Right ventricle myocardium superior (tissue), 1 donor: ENCODE data around the gene GCLM. TPM values are rescaled to one million over a fixed set of nuclear protein-coding genes. Genes with fewer than 3 reads are reported as not detected.
"Not testable (repeated sequence)": the region's sequence is repeated elsewhere in the genome, so short reads cannot be mapped to it uniquely, and the experiment has no call there.

Experiments
- ATAC-seq: fragments of 200-7000 bp; cut with Tn5 transposase; one replicate; pipeline ENCODE4 v1.9.1; 2020; ENCODE audit warnings: mild to moderate bottlenecking; ENCODE audit not compliant: poor library complexity
- DNase-seq: peaks from one replicate; pipeline ENCODE4 v3.0.0-alpha.2; 2020
- intact Hi-C: fragments of 100-400 bp; cut with DNase I; formaldehyde crosslinking; loops from one replicate; pipeline ENCODE4 v1.11.2; 2022
- long read RNA-seq: library from polyadenylated mRNA; unstranded; transcript quantifications from one replicate; pipeline ENCODE4 v2.0.0, GENCODE V29; 2021
- total RNA-seq: library from RNA; stranded (reverse); fragmentation: NEBNext Ultra II Directional; extraction: Animal tissue kit (Norgen Biotek cat#: 25700); gene quantifications from one replicate; pipeline ENCODE4 v1.2.1, GENCODE V29; 2021
- donor health status: DM: no; HTN: yes; CAD: no; lungs with severe emphysema.

Gene GCLM, protein sequence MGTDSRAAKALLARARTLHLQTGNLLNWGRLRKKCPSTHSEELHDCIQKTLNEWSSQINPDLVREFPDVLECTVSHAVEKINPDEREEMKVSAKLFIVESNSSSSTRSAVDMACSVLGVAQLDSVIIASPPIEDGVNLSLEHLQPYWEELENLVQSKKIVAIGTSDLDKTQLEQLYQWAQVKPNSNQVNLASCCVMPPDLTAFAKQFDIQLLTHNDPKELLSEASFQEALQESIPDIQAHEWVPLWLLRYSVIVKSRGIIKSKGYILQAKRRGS
- total RNA-seq, result 9.6 TPM
- long read RNA-seq, full-length matches to known transcripts, result 29 of 31 reads
- long read RNA-seq, partial matches to known transcripts, result 0 of 31 reads
- long read RNA-seq, other reads (novel, unspliced or antisense), result 2 of 31 reads

DNA sequence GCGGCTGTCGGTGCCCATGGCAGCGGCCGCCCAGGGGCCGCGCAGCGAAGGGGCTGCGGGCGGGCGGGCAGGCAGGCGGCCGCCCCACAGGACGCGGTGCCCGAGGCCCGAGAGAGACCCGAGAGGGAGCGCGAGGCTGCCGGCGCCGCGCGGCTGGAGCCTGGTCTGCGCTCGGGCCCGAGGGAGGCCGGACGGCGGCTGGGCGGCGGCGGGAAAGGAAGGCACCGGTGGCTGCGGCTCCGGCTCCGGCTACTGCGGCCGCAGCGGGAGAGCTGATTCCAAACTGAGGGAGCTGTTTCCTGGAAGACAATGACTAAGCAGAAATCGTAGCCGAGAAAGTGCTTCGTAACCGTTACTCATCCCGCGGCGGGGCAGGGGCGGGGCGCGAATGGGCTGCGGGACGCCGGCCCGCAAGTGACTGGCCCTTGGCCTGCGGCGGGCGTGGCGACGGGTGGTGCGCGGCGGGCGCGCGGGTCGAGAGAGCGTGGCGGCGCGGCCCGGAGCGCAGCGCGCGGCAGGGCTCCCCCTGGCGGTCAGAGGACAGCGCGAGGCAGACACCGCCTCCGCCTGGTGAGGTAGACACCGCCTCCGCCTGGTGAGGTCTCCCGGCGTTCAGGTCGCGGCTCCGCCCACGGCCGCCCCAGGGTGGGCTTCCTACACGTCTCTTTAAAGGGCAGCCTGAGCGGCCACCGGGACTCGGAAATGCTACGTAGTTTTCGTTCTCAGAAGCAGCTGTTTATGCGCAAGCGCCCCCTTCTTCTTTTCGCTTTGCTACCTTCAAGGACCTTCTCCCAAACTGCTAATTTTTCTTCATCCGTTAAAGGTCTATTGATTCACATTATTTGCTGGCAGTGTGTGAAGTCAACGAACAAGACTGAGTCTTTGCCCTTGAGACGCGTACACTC is at the start of gene GCLM:
TSS of gene GCLM (minus strand) at position 285 of the 905 bp plus-strand sequence. CDS start at position 18, 267 bp downstream.
- intact Hi-C loops, result no loop called here
- ATAC-seq (peak; percentile 99), DNase-seq (peak; percentile 97)

DNA sequence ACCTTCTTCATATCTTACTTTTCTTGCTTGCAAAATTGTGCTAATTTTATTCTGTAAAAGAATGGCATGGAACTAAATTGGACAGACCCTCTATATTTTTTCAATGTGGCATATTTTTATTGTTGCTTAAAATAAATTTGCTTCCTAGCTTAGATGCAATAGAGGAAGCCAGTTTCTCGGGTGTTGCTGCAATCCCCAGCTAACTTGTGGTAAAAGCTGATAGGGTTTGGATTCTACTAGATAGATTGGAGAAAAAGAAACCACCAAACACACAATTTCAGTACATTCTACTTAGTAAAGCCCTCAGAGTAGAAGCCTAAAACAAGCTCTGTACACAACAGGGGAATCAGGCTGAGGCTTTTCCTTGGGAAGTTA is 49.5 kb upstream of the GCLM start:
- intact Hi-C loops, result no loop called here

DNA sequence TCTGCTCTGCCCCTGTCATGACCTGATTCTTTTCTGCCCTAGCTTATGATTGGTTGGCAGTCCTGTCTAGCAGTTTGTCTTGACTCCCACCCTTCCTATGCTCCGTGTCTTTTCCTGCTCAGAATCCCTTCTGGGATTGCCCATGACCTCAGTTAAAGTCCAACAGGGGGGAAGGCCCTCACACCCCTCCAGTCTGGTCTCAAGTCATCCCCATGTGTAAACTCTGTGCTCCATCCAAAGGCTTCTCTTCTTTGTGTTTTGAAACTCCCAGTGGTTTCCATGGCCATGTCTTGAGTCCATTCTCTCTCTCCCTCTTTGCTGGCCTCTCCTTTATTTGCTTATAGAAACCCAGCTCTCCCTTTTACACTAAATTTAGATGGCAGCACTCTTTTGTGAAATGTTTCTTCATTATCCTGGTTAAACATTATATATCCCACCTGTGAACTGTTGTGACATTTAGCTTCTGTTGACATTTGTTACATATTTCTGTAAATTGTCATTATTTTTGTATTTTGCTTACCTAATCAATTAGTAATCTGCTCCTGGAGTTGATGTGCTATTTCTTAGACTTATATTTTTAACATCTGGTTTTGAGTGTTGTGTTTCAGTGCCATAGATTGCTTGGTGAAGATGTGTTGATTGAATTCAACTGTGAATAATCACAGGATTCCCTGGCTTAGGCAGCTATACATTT is 48.9 kb upstream of the GCLM start:
- ATAC-seq (no peak), DNase-seq (no peak)

More for the DNA sequence above, 49.5 kb upstream of the GCLM start:
- DNase-seq (no peak), ATAC-seq (no peak)

DNA sequence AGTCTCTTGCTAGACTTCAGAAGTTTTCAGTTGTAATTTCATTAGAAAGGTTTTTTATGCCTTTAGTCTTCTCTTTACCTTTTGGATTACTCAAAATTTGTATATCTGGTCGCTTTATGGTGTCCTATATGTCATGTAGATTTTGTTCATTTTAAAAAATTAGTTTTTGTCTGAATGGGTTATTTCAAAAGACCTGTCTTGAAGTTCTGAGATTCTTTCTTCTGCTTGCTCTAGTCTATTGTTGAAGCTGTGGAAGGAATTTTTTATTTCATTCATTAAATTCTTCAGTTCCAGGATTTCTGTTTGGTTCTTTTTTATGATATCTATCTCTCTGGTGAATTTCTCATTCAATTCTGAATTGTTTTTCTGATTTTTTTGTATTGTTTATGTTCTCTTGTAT is 46.5 kb upstream of the GCLM start:
- DNase-seq (no peak), ATAC-seq (no peak)
- intact Hi-C loops, result no loop called here

More for the DNA sequence above, 48.9 kb upstream of the GCLM start:
- intact Hi-C loops, result no loop called here

DNA sequence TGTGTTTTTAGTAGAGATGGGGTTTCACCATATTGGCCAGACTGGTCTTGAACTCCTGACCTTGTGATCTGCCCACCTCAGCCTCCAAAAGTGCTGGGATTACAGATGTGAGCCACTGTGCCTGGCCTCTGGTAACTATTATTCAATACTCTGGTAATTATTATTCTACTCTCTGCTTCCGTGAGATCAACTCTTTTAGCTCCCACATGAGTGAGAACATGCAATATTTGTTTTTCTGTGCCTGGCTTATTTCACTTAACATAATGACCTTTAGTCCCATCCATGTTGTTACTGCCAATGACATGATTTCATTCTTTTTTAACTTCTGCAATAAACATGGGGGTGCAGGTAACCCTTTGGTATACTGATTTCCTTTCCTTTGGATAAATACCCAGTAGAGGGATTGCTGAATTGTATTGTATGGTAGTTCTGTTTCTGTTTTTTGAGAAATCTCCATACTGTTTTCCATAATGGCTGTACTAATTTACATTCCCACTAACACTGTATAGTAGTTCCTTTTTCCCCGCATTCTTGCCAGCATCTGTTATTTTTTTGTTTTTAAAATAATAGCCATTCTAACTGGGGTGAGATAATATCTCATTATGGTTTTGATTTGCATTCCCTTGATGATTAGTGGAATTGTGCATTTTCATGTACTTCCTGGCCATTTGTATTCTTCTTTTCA is 37.9 kb upstream of the GCLM start:
- ATAC-seq, DNase-seq, intact Hi-C loops: not testable (repeated sequence)

DNA sequence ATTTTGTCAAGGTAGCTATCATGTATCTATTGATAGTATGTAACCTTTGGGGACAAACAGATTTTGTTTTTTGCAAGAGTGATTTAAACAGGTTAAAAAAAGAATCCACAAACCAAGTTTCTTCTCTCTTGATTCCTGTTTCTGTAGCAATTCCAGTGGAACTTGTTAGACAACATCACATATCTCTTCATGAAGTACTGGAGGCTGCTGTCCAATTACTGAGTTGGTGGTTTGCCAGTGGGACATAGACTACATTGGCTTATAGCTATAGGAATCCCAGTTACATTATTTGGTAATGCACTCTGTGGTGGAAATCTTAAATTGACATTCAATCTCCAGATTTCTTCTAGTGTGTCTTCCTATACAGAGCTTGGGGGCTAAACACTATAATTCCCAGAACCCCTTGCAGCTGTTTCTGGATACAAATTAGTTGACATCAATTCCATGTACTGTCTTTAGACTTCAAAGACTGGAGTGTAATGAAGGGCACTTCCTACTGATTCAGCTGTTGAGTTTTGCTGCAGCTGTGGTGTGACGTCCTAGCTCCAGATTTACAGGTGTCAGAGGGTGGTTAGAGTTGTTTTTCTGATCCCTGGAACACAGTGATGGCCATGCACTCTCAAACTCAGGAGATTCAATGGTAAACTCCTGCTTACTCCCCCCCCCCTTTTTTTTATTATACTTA is 29.4 kb upstream of the GCLM start:
- intact Hi-C loops, result no loop called here

DNA sequence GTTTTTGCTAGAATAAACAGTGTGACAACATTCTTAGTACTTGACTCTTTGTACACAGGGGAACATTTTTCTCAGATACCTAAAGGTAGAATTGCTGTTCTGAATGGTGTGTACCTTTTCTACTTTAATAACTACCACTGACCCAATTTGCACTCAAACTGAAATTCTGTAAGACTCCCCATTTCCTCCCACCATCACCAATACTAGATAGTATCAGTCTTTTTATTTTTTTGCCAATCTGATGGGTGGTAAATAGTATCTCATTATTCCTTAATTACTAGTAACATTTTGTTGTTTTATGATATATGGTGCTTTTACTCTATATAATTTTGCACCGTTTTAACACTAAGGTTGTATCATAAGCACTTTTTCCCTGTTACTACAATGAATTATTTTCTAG is 28.8 kb upstream of the GCLM start:
- ATAC-seq, result no peak
- intact Hi-C loops, result no loop called here

More for the DNA sequence above, 29.4 kb upstream of the GCLM start:
- ATAC-seq, result no peak
- no peak for DNase-seq

DNA sequence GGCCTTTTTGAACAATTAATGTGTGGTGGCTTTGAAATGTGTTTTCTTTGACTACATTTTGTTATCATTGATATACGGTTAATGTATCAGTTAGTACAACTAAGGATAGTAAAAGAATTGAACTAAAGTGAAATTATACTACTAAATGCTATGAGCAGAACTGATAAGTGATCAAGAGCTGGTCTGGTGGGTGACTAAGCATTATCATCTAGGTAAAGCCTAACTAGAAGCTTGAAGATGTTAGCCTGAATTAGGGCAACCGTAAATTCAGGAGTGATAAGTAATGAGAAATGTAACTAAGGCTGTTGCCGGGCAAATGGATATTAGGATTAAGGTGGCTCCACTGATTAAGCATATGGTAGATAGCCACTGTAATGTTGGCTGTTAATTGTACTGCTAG is 16.0 kb upstream of the GCLM start:
- DNase-seq (no peak), ATAC-seq (no peak)
- intact Hi-C loops, result no loop called here

More for the DNA sequence above, 28.8 kb upstream of the GCLM start:
- no peak for DNase-seq

DNA sequence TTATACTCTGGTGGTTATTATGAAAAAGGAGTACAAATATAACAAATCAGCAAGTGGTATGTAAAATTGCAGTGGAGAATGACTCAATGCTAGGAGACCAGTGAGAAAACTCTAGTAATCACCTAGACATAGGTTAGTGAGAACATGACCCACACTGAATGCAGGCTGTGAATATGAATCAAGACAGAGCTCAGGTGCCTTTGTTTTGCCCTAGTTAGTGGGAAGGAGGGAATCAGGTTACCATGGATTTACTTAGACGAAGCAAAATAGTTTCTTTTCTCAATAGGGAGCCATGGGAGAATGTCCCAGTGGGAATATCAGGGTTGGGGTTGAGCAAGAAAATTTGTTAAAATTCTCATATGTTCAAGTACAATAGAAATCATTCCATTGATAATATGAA is 10.6 kb upstream of the GCLM start:
- DNase-seq (no peak), ATAC-seq (no peak)
- intact Hi-C loops, result no loop called here

DNA sequence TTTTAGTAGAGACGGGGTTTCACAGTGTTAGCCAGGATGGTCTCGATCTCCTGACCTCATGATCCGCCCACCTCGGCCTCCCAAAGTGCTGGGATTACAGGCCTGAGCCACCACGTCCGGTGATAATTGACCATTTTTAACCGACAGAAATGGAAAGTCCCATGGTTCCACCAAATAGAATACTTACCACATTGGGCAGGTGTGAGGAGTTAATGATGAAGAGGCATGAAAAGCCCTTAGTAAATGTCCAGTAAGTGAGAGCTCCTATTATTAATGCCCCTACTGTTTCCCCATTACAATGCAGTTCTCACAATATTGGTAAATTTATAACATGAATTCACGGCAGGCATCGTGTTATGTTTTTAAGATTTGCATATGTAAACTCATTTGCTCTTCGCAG is 8.1 kb upstream of the GCLM start:
- ATAC-seq, result no peak
- intact Hi-C loops, result no loop called here
- DNase-seq, result no peak

DNA sequence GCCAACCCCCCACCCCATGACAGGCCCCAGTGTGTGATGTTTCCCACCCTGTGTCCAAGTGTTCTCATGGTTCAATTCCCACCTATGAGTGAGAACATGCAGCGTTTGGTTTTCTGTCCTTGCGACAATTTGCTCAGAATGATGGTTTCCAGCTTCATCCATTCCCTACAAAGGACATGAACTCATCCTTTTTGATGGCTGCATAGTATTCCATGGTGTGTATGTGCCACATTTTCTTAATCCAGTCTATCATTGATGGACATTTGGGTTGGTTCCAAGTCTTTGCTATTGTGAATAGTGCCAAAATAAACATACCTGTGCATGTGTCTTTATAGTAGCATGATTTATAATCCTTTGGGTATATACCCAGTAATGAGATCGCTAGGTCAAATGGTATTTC is 1.6 kb upstream of the GCLM start:
- intact Hi-C loops, ATAC-seq, DNase-seq: not testable (repeated sequence)

DNA sequence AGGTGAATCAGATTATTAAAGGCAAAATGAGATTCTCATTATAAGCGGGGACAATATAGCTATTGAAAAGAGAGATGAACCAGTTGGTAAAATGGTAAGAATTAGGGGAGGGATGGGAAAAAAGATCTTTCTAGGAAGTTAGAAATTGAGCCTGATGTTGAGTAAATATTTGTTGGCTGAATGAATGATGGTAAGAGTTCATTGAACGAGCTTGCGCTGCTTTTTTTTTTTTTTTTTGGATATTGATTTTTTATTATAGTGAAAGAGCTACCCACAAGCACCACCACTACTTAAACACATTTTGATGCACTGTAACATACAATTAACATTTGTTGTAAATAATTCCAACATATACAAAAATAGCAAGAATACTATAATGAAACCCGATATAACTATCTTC is 1.1 kb upstream of the GCLM start:
- intact Hi-C loops, result no loop called here
- ATAC-seq (no peak), DNase-seq (no peak)

DNA sequence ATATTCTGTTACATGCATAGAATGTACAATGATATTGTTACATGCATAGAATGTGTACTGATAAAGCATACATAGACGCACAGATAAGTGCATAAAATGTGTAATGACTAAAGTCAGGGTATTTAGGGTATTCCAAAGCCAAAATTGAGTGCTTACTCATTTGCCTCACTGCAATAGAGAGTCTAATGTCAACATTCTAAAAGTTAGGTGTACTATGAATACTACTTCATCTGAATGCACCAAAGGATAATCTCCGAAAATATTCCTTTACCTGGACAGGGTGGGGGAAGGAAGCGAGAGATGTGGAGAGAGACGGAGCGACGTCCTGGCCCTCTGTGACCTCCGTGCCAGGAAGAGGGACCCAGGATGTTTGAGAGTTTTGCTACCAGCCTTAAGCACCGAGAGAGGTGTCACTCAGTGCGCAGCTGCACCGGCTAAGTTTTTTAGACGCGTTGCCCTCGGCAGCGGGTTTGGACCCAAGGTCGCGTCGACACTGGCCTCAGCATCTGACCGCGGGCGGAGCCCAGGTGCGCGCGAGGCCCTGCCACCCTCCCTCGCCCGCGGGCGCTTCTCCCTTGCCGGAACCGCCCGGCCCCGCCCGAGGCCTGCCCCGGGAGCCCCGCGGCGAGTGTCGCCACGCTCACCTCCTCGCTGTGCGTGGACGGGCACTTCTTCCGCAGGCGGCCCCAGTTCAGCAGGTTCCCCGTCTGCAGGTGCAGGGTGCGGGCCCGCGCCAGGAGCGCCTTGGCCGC is 660 bp downstream of the GCLM start:
- peak; percentile 67 for DNase-seq
- intact Hi-C loops, result no loop called here
- ATAC-seq, result peak; percentile 33

DNA sequence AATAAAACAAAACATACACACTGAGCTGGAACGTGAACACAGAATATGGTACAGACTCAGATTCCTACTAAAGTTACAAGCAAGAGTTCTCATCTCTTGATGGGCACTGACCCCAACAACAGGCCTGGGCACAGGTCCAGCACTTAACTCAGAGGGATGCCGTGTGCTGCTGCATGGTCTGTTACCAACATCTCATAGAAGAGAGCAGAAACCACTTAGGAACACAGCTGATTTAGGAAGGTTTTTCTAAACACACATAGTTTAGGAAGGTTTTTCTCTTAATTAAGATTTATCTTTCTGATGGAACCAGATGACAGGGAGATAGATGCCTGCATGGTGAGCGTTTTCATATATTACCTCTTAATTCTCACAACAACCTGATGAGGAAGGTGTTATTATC is 1.5 kb downstream of the GCLM start:
- no peak for ATAC-seq
- intact Hi-C loops, result no loop called here
- peak; percentile 43 for DNase-seq

DNA sequence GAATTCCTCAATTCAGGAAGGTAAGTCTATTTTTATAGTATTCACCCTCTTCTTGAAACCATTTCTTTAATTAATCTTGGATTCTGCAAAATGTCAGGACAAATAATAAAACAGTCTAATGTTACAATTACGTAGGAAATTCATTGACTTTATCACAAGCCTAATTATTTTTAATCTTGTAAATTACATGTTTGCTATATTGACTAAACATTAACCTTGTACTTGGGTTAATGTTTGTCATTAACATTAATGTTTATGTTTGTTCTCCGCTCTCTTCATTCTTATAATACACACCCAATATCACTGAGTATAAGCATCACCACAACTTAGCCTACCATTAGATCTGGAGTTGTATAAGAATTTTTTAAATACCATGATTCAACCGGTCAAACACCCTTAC is 2.8 kb downstream of the GCLM start:
- ATAC-seq (no peak), DNase-seq (no peak)
- intact Hi-C loops, result no loop called here

DNA sequence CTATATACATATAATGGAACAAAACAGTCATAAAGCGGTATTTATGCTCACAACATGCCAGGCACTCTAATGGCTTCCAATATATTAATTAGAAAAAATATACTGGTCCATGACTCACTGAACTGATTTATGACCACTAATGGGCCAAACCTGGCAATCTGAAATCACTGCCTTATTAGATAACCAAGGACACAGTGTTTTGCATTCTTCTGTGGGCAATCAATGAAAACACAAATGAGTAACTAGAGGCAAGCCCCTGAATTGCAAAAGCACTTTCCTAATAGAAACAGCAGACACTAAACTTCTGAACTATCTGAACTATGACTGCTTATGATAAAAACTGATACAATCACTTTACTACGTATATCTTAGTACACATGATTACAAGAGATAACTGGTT is 3.5 kb downstream of the GCLM start:
- intact Hi-C loops, result no loop called here
- DNase-seq (no peak), ATAC-seq (no peak)

DNA sequence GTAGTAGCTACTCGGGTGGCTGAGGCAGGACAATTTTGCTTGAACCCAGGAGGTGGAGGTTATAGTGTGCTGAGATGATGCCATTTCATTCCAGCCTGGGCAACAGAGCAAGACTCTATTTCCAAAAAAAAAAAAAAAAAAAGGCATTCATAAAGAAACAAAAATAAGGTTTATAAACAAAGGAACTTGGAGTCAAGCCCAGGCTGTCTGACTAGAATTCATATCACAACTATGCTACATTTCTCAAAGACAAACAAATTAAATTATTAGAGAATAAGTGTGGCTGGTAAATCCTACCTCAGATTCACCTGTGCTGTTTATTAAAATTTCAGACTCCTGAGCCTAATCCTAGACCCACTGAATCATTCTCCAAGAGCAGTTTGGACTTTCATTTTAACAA is 4.2 kb downstream of the GCLM start:
- intact Hi-C loops, result no loop called here
- ATAC-seq, result no peak
- no peak for DNase-seq
